GM04503 (cell line): Measurements from ENCODE around the gene LDHAL6B.

Experiments used
- DNase-seq: peaks from one replicate; pipeline ENCODE4 v3.0.0-alpha.2; 2012; ENCODE audit warnings: low read depth

LDHAL6B gene

DNA sequence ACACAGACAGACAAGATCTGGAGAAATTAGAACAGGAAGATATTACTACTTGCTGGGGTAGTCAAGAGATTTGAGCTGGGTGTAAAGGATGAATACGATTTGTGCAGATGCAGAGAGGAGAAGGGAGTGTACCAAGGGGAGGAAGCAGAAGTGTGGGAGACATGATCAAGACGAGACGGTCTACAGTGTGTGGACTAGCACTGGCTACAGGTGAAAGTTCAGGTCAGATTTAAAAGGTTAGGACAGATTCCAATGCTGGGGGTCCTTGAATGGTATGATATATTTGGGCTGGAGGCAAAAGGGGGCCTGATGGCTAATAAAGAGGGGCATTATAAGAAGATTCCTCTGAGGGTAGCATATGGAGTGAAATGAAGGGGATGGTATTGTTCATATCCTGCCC is 12.1 kb downstream of the LDHAL6B start:
- DNase-seq: no peak

- peak; percentile 74 for DNase-seq
These were observed 15.2 kb downstream of the LDHAL6B start for GRCh38 chr15:59221511-59222505.

GRCh38 chr15:59222906-59223550 is 16.4 kb downstream of the LDHAL6B start:
- no peak for DNase-seq

GRCh38 chr15:59223736-59224135 is 17.1 kb downstream of the LDHAL6B start:
- no peak for DNase-seq

- DNase-seq: no peak
These were observed 17.8 kb downstream of the LDHAL6B start for GRCh38 chr15:59224474-59224873.

- no peak for DNase-seq
These were observed 20.4 kb downstream of the LDHAL6B start for GRCh38 chr15:59227021-59227420.

GRCh38 chr15:59229015-59229414 is 22.4 kb downstream of the LDHAL6B start:
- no peak for DNase-seq

DNA sequence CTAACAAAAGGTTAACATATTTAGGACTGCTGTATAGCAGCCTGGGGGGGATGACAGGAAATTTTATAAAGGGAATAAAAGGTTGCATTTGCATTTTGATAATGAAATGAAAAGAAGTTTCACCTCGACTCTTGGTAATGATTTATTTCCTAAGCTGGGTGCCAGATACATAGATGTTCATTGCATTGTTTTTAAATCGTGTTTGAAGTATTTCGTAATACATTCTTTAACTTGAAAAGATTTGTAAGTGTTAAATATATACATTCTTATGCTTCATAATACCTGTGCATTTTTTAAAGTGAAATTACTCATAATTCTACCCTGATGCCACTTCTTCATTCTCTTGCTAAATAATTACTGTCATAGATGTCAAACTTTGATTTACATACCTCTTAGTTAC is 22.8 kb downstream of the LDHAL6B start:
- DNase-seq: no peak

DNA sequence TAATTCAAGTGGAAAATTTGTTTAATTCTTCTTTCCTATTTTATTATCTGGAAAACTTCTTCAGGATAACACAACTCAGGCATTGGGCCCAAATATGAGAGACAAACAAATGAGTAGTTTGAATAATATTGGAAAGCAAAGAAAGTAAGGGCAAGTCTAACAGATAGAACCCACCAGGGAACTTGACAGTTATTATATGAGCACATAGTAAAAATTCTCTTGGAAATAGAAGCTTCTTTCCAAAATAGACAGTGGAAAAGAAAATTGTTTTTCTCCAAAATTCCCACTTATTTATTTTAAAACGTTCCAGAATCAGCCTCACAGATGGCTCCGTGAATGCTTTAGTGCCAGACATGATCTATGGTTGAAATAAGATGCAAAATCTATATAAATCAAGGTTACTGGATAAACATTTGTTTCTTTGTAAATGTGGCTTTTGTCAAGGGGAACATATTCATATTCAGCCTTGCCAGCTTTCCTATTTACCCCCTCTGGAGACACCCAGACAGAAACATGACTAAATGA is 23.9 kb downstream of the LDHAL6B start:
- DNase-seq: no peak

DNA sequence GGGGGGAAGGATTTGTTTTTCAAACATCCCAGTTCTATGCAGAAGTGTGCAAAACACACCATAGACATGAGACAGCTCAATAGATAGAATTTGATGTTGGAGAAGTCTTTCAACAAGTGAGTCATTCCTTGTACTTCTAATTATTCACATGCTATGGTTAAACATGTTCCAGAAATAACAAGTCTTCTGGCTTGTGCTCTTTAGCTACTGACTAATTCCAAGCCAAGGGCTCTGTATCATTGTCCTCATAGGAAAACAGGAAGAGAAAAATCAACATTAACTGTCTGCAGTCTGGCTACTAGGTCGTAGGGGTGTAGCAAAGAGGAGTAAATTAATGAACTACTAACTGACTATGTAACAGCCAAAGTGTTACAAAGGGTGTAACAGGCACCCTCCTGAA is 25.8 kb downstream of the LDHAL6B start:
- peak; percentile 78 for DNase-seq

DNA sequence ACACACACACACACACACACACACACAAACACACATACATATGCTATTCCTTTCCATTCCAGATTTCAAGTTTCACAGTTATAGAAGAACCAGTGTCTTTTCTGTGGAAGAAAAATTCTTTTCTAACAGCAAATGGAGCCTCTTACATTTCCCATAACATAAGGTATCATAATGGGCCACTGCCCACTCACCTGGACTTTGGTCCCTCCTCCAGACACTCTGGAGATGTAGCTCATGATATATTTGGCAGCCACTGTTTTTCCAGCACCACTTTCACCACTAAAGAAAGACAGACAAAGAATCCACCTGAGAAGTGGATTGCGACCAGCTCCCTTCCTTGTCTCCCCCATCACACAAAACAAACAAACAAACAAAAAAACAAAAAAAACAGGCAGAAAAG is 29.8 kb downstream of the LDHAL6B start:
- no peak for DNase-seq

DNA sequence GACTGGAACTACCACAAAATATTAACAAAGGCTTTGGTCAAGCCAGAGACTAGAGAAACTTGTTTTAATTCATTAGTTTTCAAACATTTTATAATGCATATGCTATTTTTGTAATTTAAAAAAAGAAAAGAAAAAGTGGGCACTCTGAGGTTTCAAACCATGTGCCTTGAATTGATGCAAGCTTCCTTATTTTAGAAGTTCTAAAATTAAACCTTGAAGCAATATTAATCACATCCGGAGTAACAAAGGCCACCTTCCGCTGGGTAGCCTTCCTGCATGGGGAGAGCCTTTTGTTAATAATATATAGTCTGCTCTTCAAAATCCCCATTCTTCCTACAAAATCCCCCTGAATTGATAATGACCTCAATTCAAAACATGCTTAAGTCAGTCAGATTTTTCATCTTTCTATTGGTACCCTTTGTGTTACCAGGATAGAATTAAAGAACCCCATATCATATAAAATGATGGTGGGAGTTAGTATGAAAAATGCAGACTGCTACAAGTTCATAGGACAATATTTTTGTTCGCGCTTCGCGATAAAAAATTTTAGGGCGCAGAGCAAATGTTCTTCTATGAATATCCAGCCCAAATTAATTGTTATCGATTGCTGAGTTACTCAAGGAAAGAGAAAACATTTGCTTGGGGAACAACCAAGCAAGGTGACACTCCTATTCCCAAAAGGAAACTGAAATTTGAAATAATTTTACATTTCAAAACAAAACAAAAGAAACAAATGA is 30.6 kb downstream of the LDHAL6B start:
- DNase-seq: no peak

- no peak for DNase-seq
These were observed 31.3 kb downstream of the LDHAL6B start for GRCh38 chr15:59237924-59238331.

DNA sequence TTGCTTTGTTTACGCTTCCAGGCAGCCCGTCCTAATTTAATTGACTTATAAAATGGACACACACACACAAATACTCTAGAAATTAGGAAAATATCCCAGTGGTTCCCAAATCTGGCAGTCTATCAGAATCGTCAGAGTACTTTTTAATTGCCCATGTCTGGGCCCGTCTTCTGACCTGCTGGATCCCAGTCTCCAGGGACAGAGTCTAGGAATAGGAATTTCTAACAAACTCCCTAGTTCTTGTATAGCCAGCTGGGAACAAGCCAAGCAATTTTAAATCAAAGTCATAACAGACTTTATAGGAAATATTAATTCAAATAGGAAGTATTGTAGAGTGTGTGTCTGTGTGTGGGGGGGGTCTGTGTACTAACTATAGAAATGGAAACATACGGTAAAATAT is 33.4 kb downstream of the LDHAL6B start:
- no peak for DNase-seq

DNA sequence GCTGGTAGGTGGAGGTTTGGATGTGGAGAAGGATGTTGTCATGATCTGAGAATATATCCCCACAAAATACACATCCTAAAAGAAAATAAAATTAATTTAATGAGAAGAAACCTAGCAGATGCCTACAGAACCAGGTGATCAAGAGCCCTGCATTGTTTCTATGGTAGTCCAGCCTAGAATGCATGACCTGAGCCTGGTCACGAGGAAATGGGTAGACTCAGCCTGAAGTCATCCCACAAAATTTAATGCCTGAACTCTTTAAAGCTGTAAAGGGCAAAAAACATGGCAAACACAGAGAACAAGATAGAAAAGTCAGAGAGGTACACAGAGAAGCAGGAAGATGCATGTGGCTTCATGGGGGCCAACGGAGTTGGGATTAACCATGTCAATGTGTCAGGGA is 36.0 kb downstream of the LDHAL6B start:
- no peak for DNase-seq

GRCh38 chr15:59243622-59244021 is 37.0 kb downstream of the LDHAL6B start:
- no peak for DNase-seq

- DNase-seq: no peak
These were observed 37.7 kb downstream of the LDHAL6B start for GRCh38 chr15:59244337-59244736.

- no peak for DNase-seq
These were observed 38.9 kb downstream of the LDHAL6B start for GRCh38 chr15:59245559-59245958.

DNA sequence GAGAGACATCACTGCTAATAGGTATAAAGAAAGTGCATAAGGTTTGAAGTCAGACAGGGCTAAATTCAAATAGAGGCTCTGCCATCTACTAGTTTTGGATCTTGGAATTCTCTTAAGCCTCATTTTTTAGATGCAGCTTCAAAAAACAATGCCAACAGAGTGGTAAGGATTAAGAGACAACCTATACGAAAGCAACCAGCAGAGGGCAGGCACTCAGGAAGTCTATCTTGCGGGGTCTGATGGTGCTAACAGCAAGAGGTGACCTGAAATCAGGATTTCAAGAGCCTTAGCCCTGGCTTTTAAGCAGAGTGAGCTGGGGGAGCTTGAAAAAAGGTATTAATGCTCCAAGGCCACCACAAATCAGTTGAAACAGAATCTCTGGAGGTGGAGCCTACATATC is 40.7 kb downstream of the LDHAL6B start:
- no peak for DNase-seq

GRCh38 chr15:59249816-59250215 is 43.2 kb downstream of the LDHAL6B start:
- no peak for DNase-seq

GRCh38 chr15:59250249-59250648 is 43.6 kb downstream of the LDHAL6B start:
- DNase-seq: no peak
